Activated naive CD8-positive, alpha-beta T cell (primary cell): ENCODE data around the gene DYRK3.
A peak's percentile ranks its signal among the peaks of the same experiment; 100 is the strongest.

ENCODE experiments used
- H3K27ac Mint-ChIP-seq: one replicate; pipeline ENCODE4 v1.8.0; 2021; ENCODE audit warnings: mixed read lengths
- H3K27me3 Mint-ChIP-seq: one replicate; pipeline ENCODE4 v1.8.0; 2021; ENCODE audit warnings: mixed read lengths
- H3K36me3 Mint-ChIP-seq: one replicate; pipeline ENCODE4 v1.8.0; 2021; ENCODE audit warnings: mixed read lengths
- H3K4me1 Mint-ChIP-seq: one replicate; pipeline ENCODE4 v1.8.0; 2021; ENCODE audit warnings: low read depth, mixed read lengths
- H3K4me3 Mint-ChIP-seq: one replicate; pipeline ENCODE4 v1.8.0; 2021; ENCODE audit warnings: mild to moderate bottlenecking, mixed read lengths
- H3K9me3 Mint-ChIP-seq: one replicate; pipeline ENCODE4 v1.8.0; 2021; ENCODE audit warnings: low read depth, mixed read lengths

DYRK3 gene

GRCh38 chr1:206694171-206695124 is 59.1 kb downstream of the DYRK3 start:
- Mint-ChIP-seq H3K27ac (peak overlapping the region; percentile 5), H3K4me3 (no peak overlapping the region), H3K36me3 (peaks cover 5% of the 10 kb centered on the region), H3K9me3 (no peaks in the 10 kb centered on the region), H3K27me3 (no peaks in the 10 kb centered on the region), H3K4me1 (peaks cover 67% of the 10 kb centered on the region)

GRCh38 chr1:206695733-206696132 is 60.4 kb downstream of the DYRK3 start:
- Mint-ChIP-seq H3K4me1 (peaks cover 64% of the 10 kb centered on the region), H3K27ac (no peak overlapping the region), H3K4me3 (no peak overlapping the region), H3K36me3 (peaks cover 5% of the 10 kb centered on the region), H3K9me3 (no peaks in the 10 kb centered on the region), H3K27me3 (no peaks in the 10 kb centered on the region)

DNA sequence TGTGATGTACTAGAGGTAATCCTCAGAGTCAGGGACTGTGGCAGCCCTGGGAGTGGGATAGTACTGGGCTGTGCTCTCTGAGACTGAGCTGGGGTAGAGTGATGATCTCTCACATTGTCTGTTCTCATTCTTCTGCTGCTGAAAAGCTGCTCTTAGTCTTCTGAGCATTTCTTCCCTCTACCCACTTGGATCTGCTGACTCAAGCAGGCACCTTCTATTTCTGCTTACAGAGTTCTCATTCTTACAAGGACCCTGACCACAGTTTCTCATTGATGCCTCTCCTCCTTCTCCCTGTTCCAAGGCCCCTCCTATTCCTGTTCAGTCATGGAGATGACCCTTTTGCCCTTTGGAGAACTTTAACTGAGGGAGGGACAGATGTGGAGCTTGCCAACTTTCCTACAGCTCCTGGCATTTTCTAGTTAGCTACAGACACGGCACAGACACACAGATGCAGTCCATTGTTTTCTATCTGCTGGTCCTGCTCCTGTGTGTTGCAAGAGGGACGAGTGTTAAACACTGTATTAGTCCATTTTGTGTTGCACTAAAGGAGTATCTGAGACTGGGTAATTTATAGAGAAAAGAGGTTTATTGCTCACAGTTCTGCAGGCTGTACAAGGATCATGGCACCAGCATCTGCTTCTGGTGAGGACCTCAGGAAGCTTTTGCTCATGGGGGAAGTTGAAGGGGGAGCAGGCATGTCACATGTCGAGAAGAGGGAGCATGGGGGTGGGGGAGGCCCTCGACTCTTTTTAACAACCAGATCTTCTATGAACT is 61.7 kb downstream of the DYRK3 start:
- H3K36me3 Mint-ChIP-seq = peaks cover 7% of the 10 kb centered on the region
- H3K27ac Mint-ChIP-seq = no peak overlapping the region
- no peaks in the 10 kb centered on the region for H3K9me3 Mint-ChIP-seq
- H3K4me3 Mint-ChIP-seq = no peak overlapping the region
- H3K4me1 Mint-ChIP-seq = peaks cover 59% of the 10 kb centered on the region
- no peaks in the 10 kb centered on the region for H3K27me3 Mint-ChIP-seq

DNA sequence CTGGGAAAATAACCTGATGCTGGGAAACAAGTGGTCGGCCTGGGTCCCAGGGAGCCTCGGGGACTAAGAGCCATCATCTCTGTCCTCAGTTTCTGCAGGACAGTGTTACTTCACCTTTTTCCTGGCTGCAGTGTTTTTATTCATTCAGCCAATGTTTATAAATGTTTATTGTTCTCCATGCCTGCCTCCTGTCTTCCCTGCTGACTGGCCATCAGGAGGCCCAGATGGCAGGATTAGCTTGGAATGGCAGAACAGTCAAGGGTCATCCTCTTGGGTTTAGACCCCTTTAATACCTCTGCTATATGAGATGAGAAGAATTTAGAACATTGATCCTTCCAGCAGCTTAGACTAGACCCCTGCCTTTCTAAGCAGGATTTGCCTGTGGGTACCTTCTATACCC is 62.7 kb downstream of the DYRK3 start:
- H3K4me1 Mint-ChIP-seq = peaks cover 58% of the 10 kb centered on the region
- H3K4me3 Mint-ChIP-seq = no peak overlapping the region
- peaks cover 7% of the 10 kb centered on the region for H3K36me3 Mint-ChIP-seq
- H3K27ac Mint-ChIP-seq = peak overlapping the region; percentile 43
- H3K9me3 Mint-ChIP-seq = no peaks in the 10 kb centered on the region
- no peaks in the 10 kb centered on the region for H3K27me3 Mint-ChIP-seq
